ENCODE data around the gene ALDH1B1. TPM values are rescaled to one million over a fixed set of nuclear protein-coding genes. Genes with fewer than 3 reads are reported as not detected.

ALDH1B1 gene
- total RNA-seq, 2 donors from 2014 or later, result 47.7 to 59.9 TPM

DNA sequence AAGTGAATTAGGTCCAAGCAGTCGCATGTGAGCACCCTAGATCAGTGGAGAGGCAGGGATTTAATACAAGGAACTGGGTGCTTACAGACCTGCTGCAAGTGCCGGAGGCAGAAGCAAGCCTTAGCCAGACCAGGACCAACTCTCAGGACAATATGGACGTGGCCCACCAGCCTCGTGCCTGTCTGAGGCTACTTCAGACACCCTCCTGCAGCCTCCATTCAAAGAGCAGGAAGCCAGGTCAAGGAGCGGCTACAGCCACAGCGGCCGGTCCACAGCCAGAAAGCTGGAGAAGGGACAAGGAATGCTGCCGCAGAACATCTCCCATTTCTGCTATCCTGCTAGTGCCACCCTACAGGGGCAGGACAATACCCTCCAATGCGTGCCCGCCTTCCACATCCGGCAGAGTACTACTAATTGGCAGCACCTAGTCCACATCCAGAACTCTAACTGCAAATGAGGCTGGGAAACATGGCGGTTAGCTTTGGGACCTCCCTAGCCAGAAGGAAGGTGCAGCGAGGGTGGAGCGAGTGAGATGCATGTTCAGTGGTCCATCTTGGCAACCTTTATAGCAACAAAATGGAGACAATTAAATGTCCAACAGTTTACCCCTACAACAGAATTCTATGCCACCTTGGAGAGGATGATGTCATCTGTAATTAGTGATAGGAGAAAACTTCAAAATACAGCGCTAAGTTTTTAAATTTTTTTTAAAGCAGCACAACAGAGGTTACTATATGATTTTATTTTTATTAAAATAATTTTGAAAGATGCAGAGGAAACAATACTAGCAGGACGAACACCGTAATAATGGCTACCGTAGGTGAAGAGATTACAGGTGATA is 1.0 kb upstream of the ALDH1B1 start:
- Histone ChIP-seq H3K9ac (ENCODE audit: extremely low read depth, low read length, poor library complexity, severe bottlenecking) (no peak overlapping the region), H3K9me3 (ENCODE audit: control insufficient read depth, low read length) (no peaks in the 10 kb centered on the region), H3K36me3 (ENCODE audit: control insufficient read depth, insufficient read depth, low read length) (peaks cover 10% of the 10 kb centered on the region), H3K4me3 (ENCODE audit: low read length) (peak overlapping the region; percentile 92), H3K4me1 (ENCODE audit: control insufficient read depth, insufficient read depth, low read length) (peaks cover 9% of the 10 kb centered on the region), H3K27ac (ENCODE audit: low read depth, low read length) (no peak overlapping the region), H3K27me3 (ENCODE audit: control insufficient read depth, insufficient read depth, low read length, poor library complexity, severe bottlenecking) (no peaks in the 10 kb centered on the region)
- Mint-ChIP-seq H3K4me1 (peaks cover 52% of the 10 kb centered on the region), H3K36me3 (ENCODE audit: low read depth) (peaks cover 20% of the 10 kb centered on the region), H3K4me3 (peak overlapping the region; percentile 92), H3K9me3 (no peaks in the 10 kb centered on the region), H3K27ac (no peak overlapping the region), H3K27me3 (ENCODE audit: insufficient read depth) (peaks cover 12% of the 10 kb centered on the region)
- no peak for DNase-seq
- TF ChIP-seq, protein P1, sequence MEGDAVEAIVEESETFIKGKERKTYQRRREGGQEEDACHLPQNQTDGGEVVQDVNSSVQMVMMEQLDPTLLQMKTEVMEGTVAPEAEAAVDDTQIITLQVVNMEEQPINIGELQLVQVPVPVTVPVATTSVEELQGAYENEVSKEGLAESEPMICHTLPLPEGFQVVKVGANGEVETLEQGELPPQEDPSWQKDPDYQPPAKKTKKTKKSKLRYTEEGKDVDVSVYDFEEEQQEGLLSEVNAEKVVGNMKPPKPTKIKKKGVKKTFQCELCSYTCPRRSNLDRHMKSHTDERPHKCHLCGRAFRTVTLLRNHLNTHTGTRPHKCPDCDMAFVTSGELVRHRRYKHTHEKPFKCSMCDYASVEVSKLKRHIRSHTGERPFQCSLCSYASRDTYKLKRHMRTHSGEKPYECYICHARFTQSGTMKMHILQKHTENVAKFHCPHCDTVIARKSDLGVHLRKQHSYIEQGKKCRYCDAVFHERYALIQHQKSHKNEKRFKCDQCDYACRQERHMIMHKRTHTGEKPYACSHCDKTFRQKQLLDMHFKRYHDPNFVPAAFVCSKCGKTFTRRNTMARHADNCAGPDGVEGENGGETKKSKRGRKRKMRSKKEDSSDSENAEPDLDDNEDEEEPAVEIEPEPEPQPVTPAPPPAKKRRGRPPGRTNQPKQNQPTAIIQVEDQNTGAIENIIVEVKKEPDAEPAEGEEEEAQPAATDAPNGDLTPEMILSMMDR (conservative IDR thresholded peaks at IDR 0.05), result no peak
- 89 to 92% methylated on average over 11 to 17 of the region's 18 CpGs for WGBS, 2 experiments (ENCODE audit: insufficient coverage in 1 of 2, insufficient read length in 1 of 2)

GRCh38 chr9:38393128-38393796 is 760 bp downstream of the ALDH1B1 start:
- Mint-ChIP-seq H3K27me3 (ENCODE audit: insufficient read depth) (peaks cover 8% of the 10 kb centered on the region), H3K4me3 (peak overlapping the region; percentile 92), H3K36me3 (ENCODE audit: low read depth) (peaks cover 36% of the 10 kb centered on the region), H3K4me1 (peaks cover 48% of the 10 kb centered on the region), H3K27ac (peak overlapping the region; percentile 92), H3K9me3 (no peaks in the 10 kb centered on the region)
- no peaks in the 10 kb centered on the region for H3K27me3 ChIP-seq (ENCODE audit: control insufficient read depth, insufficient read depth, low read length, poor library complexity, severe bottlenecking)
- H3K4me3 ChIP-seq (ENCODE audit: low read length), result peak overlapping the region; percentile 92
- TF ChIP-seq, protein P1 (conservative IDR thresholded peaks at IDR 0.05), result no peak
- H3K9ac ChIP-seq (ENCODE audit: extremely low read depth, low read length, poor library complexity, severe bottlenecking), result peak overlapping the region; percentile 62
- H3K36me3 ChIP-seq (ENCODE audit: control insufficient read depth, insufficient read depth, low read length), result peaks cover 26% of the 10 kb centered on the region
- no peak for DNase-seq
- WGBS, 2 experiments (ENCODE audit: insufficient coverage in 1 of 2, insufficient read length in 1 of 2), result 11 to 15% methylated on average over 6 to 9 of the region's 9 CpGs
- H3K27ac ChIP-seq (ENCODE audit: low read depth, low read length), result no peak overlapping the region
- peaks cover 9% of the 10 kb centered on the region for H3K4me1 ChIP-seq (ENCODE audit: control insufficient read depth, insufficient read depth, low read length)
- no peaks in the 10 kb centered on the region for H3K9me3 ChIP-seq (ENCODE audit: control insufficient read depth, low read length)

GRCh38 chr9:38394416-38394815 is 1.9 kb downstream of the ALDH1B1 start:
- Histone ChIP-seq H3K4me3 (ENCODE audit: low read length) (no peak overlapping the region), H3K27me3 (ENCODE audit: control insufficient read depth, insufficient read depth, low read length, poor library complexity, severe bottlenecking) (no peaks in the 10 kb centered on the region), H3K36me3 (ENCODE audit: control insufficient read depth, insufficient read depth, low read length) (peaks cover 30% of the 10 kb centered on the region), H3K9ac (ENCODE audit: extremely low read depth, low read length, poor library complexity, severe bottlenecking) (no peak overlapping the region), H3K9me3 (ENCODE audit: control insufficient read depth, low read length) (no peaks in the 10 kb centered on the region), H3K27ac (ENCODE audit: low read depth, low read length) (no peak overlapping the region), H3K4me1 (ENCODE audit: control insufficient read depth, insufficient read depth, low read length) (peaks cover 9% of the 10 kb centered on the region)
- no peak for DNase-seq
- 86 to 88% methylated on average over 6 to 9 of the region's 9 CpGs for WGBS, 2 experiments (ENCODE audit: insufficient coverage in 1 of 2, insufficient read length in 1 of 2)
- no peaks in the 10 kb centered on the region for H3K9me3 Mint-ChIP-seq
- peak overlapping the region; percentile 92 for H3K4me3 Mint-ChIP-seq
- H3K27ac Mint-ChIP-seq, result no peak overlapping the region
- TF ChIP-seq, protein P1 (conservative IDR thresholded peaks at IDR 0.05), result no peak
- peaks cover 37% of the 10 kb centered on the region for H3K4me1 Mint-ChIP-seq
- peaks cover 44% of the 10 kb centered on the region for H3K36me3 Mint-ChIP-seq (ENCODE audit: low read depth)
- H3K27me3 Mint-ChIP-seq (ENCODE audit: insufficient read depth), result peaks cover 4% of the 10 kb centered on the region
